Ovary (tissue), 9 donors: Measurements from ENCODE around the gene TET3. TPM values are rescaled to one million over a fixed set of nuclear protein-coding genes. Genes with fewer than 3 reads are reported as not detected.

Source experiments
- DNase-seq, 5 donors: peaks; one replicate each; pipeline ENCODE4 v3.0.0-alpha.2; 2019 to 2020
- H3K27ac ChIP-seq, 2 donors: fragments of 200-600 bp; one replicate each; pipeline versions ENCODE4 v1.5.1 to v1.8.0; 2019 to 2022
- H3K27me3 ChIP-seq: fragments of 200-600 bp; one replicate; pipeline ENCODE4 v1.8.0; 2022
- H3K36me3 ChIP-seq: fragments of 200-600 bp; sonication (generic); one replicate; pipeline ENCODE4 v1.5.1; 2019
- H3K4me1 ChIP-seq: one replicate; pipeline ENCODE4 v1.8.1; 2013; ENCODE audit warnings: mild to moderate bottlenecking, moderate library complexity; ENCODE audit not compliant: insufficient read depth
- H3K4me3 ChIP-seq: fragments of 200-600 bp; sonication (generic); one replicate; pipeline ENCODE4 v1.5.1; 2017
- H3K9me3 ChIP-seq, 2 donors: fragments of 200-600 bp in 1 of 2; sonication (generic) in 1 of 2; one replicate each; pipeline versions ENCODE4 v1.5.1 to v1.8.1; 2013 to 2019; ENCODE audit warnings: mild to moderate bottlenecking in 1 of 2, moderate library complexity in 1 of 2
- EP300 ChIP-seq: sonication (generic); formaldehyde crosslinking; IDR thresholded peaks from one replicate; pipeline ENCODE4 v1.6.1; 2017; ENCODE audit warnings: antibody characterized with exemption
- POLR2A ChIP-seq: fragments of 450-650 bp; IDR thresholded peaks from one replicate; pipeline ENCODE4 v1.6.1; 2017; ENCODE audit warnings: antibody characterized with exemption, mild to moderate bottlenecking, moderate library complexity
- WGBS, 3 donors: extraction: QIAGEN DNeasy Blood & Tissue Kit in 1 of 3; methylation state at CpG; one replicate each; pipeline versions ENCODE4 v1.1.5 to v1.1.7; 2013 to 2017; 5-methylcytosine and 5-hydroxymethylcytosine counted together
- intact Hi-C, 4 donors: fragments of 100-400 bp; cut with DNase I; formaldehyde crosslinking; loops; one replicate each; pipeline versions ENCODE4 v1.11.0 to v1.15.1; 2022 to 2023
- polyA plus RNA-seq, 2 donors: library from polyadenylated mRNA; stranded (reverse); fragments of 200-250 nt in 1 of 2; fragments of 350-450 nt in 1 of 2; fragmentation: Illumina TruSeq in 1 of 2; extraction: RNeasy Lipid Tissue Mini Kit (QIAGEN cat#74804) in 1 of 2; gene quantifications; one replicate each; pipeline ENCODE4 v1.2.3, GENCODE V29; 2013 to 2014
- total RNA-seq, 7 donors: library from RNA; depleted of rRNA in 2 of 7; stranded (reverse); fragments of >200 nt in 2 of 7; fragmentation: NEBNext Ultra II Directional in 3 of 7; extraction: Animal tissue kit (Norgen Biotek cat#: 25700) in 3 of 7; gene quantifications; one replicate each; pipeline versions ENCODE4 v1.1.0 to v1.2.4, GENCODE V29; 2016 to 2023
- TF ChIP-seq, protein P1 (sequence below), 3 donors: fragments of 450-650 bp in 2 of 3; fragments of 200-600 bp in 1 of 3; IDR thresholded peaks; one replicate each; pipeline versions ENCODE4 v1.5.1 to v1.8.0; 2016 to 2022; ENCODE audit warnings: antibody characterized with exemption in 3 of 3, mild to moderate bottlenecking in 1 of 3
- donor health status: DM: no; HTN: no; CAD: no; lungs with moderate emphysema.
- donor health status: DM: no; HTN: no; CAD: no.
- donor health status: Bipolar disorder and iron deficiency.
- donor health status: DM: yes; HTN: yes; CAD: no.
- donor health status: DM: no; HTN: no; CAD: no.
- donor health status: DM: yes; HTN: yes; CAD: no.

TET3 gene
- total and polyA plus RNA-seq, 9 donors = 2.6 to 13.5 (median 6.8) TPM

DNA sequence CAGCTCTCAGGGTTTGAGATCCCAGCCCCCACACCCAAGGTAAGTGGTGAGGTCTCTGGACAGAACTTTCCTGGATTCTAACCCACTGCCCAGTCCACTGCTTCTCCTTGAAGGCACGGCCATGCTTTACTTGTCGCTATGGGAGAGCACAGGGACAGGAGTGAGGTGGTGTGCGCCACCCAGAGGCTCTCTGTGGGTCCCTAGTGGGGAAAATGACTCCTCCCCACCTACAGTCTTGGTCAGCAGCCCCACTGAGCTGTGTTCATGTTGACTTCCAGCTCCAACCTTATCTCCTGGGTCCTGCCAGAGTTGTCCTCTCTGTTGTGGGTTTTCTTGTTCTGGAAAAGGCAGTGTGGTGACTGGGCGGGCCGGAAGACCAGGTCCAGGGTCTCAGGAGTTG is 11.1 kb downstream of the TET3 start:
- Histone ChIP-seq H3K9me3 (no peaks in the 10 kb centered on the region), H3K27ac (no peak overlapping the region), H3K27me3 (no peaks in the 10 kb centered on the region), H3K4me1 (peaks cover 5% of the 10 kb centered on the region), H3K4me3 (no peak overlapping the region), H3K36me3 (no peaks in the 10 kb centered on the region)
- WGBS, 3 donors = 93 to 99% (median 96%) methylated on average over 5 of the region's 5 CpGs
- no peak for TF ChIP-seq POLR2A
- no peak for TF ChIP-seq EP300
- TF ChIP-seq, protein P1, sequence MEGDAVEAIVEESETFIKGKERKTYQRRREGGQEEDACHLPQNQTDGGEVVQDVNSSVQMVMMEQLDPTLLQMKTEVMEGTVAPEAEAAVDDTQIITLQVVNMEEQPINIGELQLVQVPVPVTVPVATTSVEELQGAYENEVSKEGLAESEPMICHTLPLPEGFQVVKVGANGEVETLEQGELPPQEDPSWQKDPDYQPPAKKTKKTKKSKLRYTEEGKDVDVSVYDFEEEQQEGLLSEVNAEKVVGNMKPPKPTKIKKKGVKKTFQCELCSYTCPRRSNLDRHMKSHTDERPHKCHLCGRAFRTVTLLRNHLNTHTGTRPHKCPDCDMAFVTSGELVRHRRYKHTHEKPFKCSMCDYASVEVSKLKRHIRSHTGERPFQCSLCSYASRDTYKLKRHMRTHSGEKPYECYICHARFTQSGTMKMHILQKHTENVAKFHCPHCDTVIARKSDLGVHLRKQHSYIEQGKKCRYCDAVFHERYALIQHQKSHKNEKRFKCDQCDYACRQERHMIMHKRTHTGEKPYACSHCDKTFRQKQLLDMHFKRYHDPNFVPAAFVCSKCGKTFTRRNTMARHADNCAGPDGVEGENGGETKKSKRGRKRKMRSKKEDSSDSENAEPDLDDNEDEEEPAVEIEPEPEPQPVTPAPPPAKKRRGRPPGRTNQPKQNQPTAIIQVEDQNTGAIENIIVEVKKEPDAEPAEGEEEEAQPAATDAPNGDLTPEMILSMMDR (IDR thresholded peaks at IDR 0.05) = no peak
- intact Hi-C loops = no loop called here
- no peak for DNase-seq

DNA sequence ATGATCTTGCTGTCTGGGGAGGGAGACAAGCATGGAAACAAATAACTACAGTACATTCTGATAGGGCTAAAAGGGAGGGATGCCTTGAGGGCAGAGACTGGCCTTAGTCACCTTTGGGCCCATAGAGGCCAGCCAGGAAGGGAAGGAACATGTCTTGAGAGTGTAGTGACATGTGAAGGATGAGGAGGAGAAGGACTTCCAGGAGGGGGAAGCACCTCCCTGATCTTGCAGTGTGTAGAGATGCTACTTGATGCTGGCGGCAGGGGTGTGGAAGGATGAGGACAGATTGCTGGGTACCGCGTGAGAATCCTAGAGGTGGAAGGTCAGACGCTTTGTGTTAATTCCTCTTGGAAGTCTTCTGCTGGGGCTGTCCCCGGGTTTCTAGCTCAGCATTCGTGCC is 13.1 kb downstream of the TET3 start:
- no peak overlapping the region for H3K27ac ChIP-seq
- intact Hi-C loops = no loop called here
- H3K36me3 ChIP-seq = no peaks in the 10 kb centered on the region
- 88 to 95% (median 92%) methylated on average over 6 of the region's 6 CpGs for WGBS, 3 donors
- TF ChIP-seq POLR2A (no peak), EP300 (no peak)
- TF ChIP-seq, protein P1 (IDR thresholded peaks at IDR 0.05) = no peak
- no peak overlapping the region for H3K4me3 ChIP-seq
- H3K9me3 ChIP-seq = no peaks in the 10 kb centered on the region
- no peak for DNase-seq
- no peaks in the 10 kb centered on the region for H3K27me3 ChIP-seq
- peaks cover 8% of the 10 kb centered on the region for H3K4me1 ChIP-seq

DNA sequence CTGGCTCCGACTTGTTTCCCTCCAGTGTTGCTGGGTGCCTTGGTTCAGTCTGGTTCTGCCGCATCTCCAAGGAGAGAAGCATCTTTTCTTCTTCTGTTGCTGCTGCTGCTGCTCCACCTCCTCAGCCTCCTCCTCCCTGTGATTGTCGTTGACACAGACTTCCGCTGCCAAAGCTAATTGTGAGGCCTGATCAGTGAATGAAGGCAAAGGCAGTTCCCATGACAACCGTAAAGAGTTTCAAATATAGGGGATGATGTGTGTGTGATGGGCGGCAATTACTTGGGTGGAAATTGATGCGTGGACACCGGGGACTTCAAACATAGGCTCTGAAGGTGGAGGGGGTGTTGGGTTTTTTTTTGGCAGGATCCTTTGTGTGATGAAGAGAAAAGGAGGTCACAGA is 13.7 kb downstream of the TET3 start:
- no peak overlapping the region for H3K4me3 ChIP-seq
- TF ChIP-seq, protein P1 (IDR thresholded peaks at IDR 0.05) = no peak
- TF ChIP-seq EP300 (no peak), POLR2A (no peak)
- peaks cover 8% of the 10 kb centered on the region for H3K4me1 ChIP-seq
- H3K9me3 ChIP-seq = no peaks in the 10 kb centered on the region
- no peak overlapping the region for H3K27ac ChIP-seq
- no peaks in the 10 kb centered on the region for H3K27me3 ChIP-seq
- intact Hi-C loops = no loop called here
- WGBS, 3 donors = 87 to 91% (median 90%) methylated on average over 8 of the region's 8 CpGs
- no peak for DNase-seq
- H3K36me3 ChIP-seq = no peaks in the 10 kb centered on the region

DNA sequence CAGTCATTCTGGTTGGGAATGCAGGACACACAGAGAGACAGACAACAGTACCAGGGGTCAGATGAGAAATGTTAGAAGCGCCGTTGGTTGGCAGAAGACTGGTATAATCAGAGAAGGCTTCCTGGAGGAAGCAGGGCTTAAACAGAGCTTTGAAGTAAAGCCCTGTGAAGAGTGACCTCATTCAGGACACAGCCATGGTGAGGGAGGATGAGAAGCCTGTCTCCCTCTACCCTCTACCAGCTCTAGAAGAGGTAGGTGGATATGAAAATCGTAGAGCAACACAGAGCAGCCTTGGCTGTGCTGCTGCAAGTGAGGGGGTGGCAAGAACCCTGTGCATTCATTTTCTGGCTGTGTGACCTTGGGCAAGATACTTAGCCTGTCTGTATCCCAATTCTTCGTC is 14.2 kb downstream of the TET3 start:
- intact Hi-C loops = no loop called here
- Histone ChIP-seq H3K27ac (no peak overlapping the region), H3K9me3 (no peaks in the 10 kb centered on the region), H3K36me3 (no peaks in the 10 kb centered on the region), H3K4me3 (no peak overlapping the region), H3K4me1 (peaks cover 10% of the 10 kb centered on the region), H3K27me3 (no peaks in the 10 kb centered on the region)
- WGBS, 3 donors = 80 to 86% (median 81%) methylated on average over 4 of the region's 4 CpGs
- DNase-seq = no peak
- TF ChIP-seq, protein P1 (IDR thresholded peaks at IDR 0.05) = no peak
- TF ChIP-seq POLR2A = no peak
- no peak for TF ChIP-seq EP300
